Measurements from ENCODE around the gene LARGE2.

The LARGE2 gene

DNA sequence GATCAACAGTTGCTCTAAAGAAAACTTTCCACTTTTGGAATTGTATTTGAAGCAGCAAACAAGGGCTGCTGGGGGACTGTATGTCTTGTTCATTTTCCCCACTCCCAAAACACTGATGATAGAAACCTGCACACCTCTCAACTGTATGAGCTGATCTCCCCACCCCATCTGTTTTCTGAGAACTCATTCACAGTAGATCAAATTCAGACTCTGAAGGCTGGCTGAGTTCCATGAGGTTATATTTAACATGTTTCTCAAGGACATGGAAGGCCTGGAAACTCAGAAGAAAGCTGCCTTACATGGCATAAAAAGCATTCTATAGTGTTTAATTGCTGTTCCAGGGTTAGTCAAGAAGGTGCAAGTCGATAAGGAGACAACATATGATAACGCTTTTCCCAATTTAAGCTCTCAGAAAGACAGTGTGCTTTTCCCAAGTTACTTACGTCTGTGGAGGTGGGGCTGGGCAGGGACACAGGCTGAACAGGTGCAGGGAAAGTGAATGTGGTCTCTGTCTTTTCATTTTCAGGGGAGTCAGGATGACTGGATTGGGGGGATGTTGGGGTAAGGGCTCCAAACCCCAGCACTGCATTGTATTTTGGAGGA is 23.0 kb downstream of the LARGE2 start:
- Histone ChIP-seq H3K9me3 (ENCODE audit: insufficient read depth, low read length, severe bottlenecking) (no peaks in the 10 kb centered on the region), H3K27me3 (ENCODE audit: insufficient read depth, low read length, poor library complexity) (no peaks in the 10 kb centered on the region), H3K27ac (ENCODE audit: low read length) (no peak overlapping the region), H3K4me3 (ENCODE audit: low read depth in 1 of 2, low read length in 2 of 2) (no peak overlapping the region), H3K36me3 (ENCODE audit: insufficient read depth, low read length) (peaks cover 52% of the 10 kb centered on the region), H3K9ac (ENCODE audit: low read depth, low read length) (no peak overlapping the region), H2AFZ (ENCODE audit: low read depth, low read length) (no peak overlapping the region), H3K79me2 (ENCODE audit: insufficient read depth, low read length) (no peaks in the 10 kb centered on the region), H4K20me1 (ENCODE audit: insufficient read depth, low read length) (no peaks in the 10 kb centered on the region), H3K4me2 (ENCODE audit: insufficient read depth, low read length) (no peak overlapping the region), H3K4me1 (ENCODE audit: insufficient read depth, low read length) (no peaks in the 10 kb centered on the region)
- no peak for DNase-seq
- ATAC-seq (ENCODE audit: insufficient read depth, low read depth) = no peak
- TF ChIP-seq CTCF (IDR thresholded peaks at IDR 0.05; ENCODE audit: borderline replicate concordance, extremely low read depth, low read length, poor library complexity, severe bottlenecking) = no peak
- no peak for TF ChIP-seq EZH2 (IDR thresholded peaks at IDR 0.05; ENCODE audit: borderline replicate concordance, low read depth, low read length, severe bottlenecking)

- Histone ChIP-seq H3K36me3 (ENCODE audit: insufficient read depth, low read length) (peaks cover 68% of the 10 kb centered on the region), H3K4me1 (ENCODE audit: insufficient read depth, low read length) (no peaks in the 10 kb centered on the region), H3K79me2 (ENCODE audit: insufficient read depth, low read length) (no peaks in the 10 kb centered on the region), H3K27ac (ENCODE audit: low read length) (no peak overlapping the region), H2AFZ (ENCODE audit: low read depth, low read length) (no peak overlapping the region), H3K9ac (ENCODE audit: low read depth, low read length) (no peak overlapping the region), H3K4me2 (ENCODE audit: insufficient read depth, low read length) (no peak overlapping the region), H3K9me3 (ENCODE audit: insufficient read depth, low read length, severe bottlenecking) (no peaks in the 10 kb centered on the region), H3K27me3 (ENCODE audit: insufficient read depth, low read length, poor library complexity) (no peaks in the 10 kb centered on the region), H3K4me3 (ENCODE audit: low read depth in 1 of 2, low read length in 2 of 2) (no peak overlapping the region), H4K20me1 (ENCODE audit: insufficient read depth, low read length) (no peaks in the 10 kb centered on the region)
- DNase-seq (no peak), ATAC-seq (ENCODE audit: insufficient read depth, low read depth) (no peak)
- no peak for TF ChIP-seq EZH2 (IDR thresholded peaks at IDR 0.05; ENCODE audit: borderline replicate concordance, low read depth, low read length, severe bottlenecking)
- no peak for TF ChIP-seq CTCF (IDR thresholded peaks at IDR 0.05; ENCODE audit: borderline replicate concordance, extremely low read depth, low read length, poor library complexity, severe bottlenecking)
Observed at GRCh38 chr11:45947885-45948284, 25.4 kb downstream of the LARGE2 start.

DNA sequence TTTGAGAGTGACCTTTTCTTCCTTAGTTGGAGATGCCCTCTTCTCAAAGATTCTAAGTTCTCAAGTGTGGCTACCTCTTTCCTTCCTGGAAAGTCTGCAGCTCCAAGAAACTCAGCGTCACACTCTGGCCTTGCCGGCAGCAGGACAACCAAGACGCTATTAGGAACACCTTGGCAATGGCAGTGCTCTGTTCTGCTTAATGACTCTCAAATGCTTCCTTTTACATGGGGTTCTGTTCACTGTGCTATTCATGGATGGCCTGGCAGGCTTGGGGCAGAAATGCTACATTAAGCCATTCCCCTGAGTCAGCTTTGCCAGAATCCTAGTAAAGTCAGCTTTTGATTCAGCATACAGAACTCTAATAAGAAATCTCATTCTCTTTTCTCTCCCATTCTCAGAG is 25.9 kb downstream of the LARGE2 start:
- H3K79me2 ChIP-seq (ENCODE audit: insufficient read depth, low read length) = no peaks in the 10 kb centered on the region
- TF ChIP-seq CTCF (IDR thresholded peaks at IDR 0.05; ENCODE audit: borderline replicate concordance, extremely low read depth, low read length, poor library complexity, severe bottlenecking) = no peak
- TF ChIP-seq EZH2 (IDR thresholded peaks at IDR 0.05; ENCODE audit: borderline replicate concordance, low read depth, low read length, severe bottlenecking) = no peak
- H3K9me3 ChIP-seq (ENCODE audit: insufficient read depth, low read length, severe bottlenecking) = no peaks in the 10 kb centered on the region
- no peaks in the 10 kb centered on the region for H4K20me1 ChIP-seq (ENCODE audit: insufficient read depth, low read length)
- H2AFZ ChIP-seq (ENCODE audit: low read depth, low read length) = no peak overlapping the region
- no peaks in the 10 kb centered on the region for H3K27me3 ChIP-seq (ENCODE audit: insufficient read depth, low read length, poor library complexity)
- H3K36me3 ChIP-seq (ENCODE audit: insufficient read depth, low read length) = peaks cover 72% of the 10 kb centered on the region
- DNase-seq (no peak), ATAC-seq (ENCODE audit: insufficient read depth, low read depth) (no peak)
- no peak overlapping the region for H3K4me2 ChIP-seq (ENCODE audit: insufficient read depth, low read length)
- H3K4me3 ChIP-seq (ENCODE audit: low read depth in 1 of 2, low read length in 2 of 2) = no peak overlapping the region
- no peak overlapping the region for H3K9ac ChIP-seq (ENCODE audit: low read depth, low read length)
- H3K4me1 ChIP-seq (ENCODE audit: insufficient read depth, low read length) = no peaks in the 10 kb centered on the region
- no peak overlapping the region for H3K27ac ChIP-seq (ENCODE audit: low read length)

Measured in DND-41 (cell line).